Left forelimb (tissue), 1 donor: Measurements from ENCODE around the gene SPO11.

Source experiments
- DNase-seq: peaks from one replicate; pipeline ENCODE4 v3.0.0-alpha.2; 2018; ENCODE audit warnings: low spot score

Gene SPO11, protein sequence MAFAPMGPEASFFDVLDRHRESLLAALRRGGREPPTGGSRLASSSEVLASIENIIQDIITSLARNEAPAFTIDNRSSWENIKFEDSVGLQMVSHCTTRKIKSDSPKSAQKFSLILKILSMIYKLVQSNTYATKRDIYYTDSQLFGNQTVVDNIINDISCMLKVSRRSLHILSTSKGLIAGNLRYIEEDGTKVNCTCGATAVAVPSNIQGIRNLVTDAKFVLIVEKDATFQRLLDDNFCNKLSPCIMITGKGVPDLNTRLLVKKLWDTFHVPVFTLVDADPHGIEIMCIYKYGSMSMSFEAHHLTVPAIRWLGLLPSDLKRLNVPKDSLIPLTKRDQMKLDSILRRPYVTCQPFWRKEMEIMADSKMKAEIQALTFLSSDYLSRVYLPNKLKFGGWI

DNA sequence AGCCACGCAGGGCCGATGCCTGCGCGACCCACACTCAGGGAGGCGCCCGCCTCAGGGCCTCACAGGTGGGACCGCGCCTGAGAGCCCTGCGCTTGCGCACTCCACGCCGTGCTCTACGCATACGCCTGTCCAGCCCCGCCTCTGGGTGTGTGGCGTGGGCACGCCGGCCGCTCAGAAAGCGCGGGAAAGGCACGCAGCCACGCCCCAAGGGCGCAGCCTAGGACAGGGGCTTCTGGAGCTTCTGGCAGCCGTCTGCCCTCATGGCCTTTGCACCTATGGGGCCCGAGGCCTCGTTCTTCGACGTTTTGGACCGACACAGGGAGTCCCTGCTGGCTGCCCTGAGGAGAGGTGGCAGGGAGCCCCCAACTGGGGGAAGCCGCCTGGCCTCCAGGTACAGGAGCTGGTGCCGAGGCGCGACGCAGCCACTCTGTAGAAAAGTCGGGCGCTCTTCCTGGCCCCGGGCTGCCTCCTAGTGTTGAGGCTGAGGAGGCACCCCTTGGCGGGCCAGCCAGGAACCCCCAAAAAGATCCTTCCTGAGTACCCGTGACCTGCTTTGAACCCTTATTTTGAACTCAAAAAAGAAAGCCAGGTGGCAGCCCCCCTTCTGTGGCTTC lies at the start of gene SPO11:
Gene SPO11 (plus strand): TSS at position 196 of the 614 bp plus-strand sequence. CDS start 65 bp downstream, at position 261.
- DNase-seq: no peak

DNA sequence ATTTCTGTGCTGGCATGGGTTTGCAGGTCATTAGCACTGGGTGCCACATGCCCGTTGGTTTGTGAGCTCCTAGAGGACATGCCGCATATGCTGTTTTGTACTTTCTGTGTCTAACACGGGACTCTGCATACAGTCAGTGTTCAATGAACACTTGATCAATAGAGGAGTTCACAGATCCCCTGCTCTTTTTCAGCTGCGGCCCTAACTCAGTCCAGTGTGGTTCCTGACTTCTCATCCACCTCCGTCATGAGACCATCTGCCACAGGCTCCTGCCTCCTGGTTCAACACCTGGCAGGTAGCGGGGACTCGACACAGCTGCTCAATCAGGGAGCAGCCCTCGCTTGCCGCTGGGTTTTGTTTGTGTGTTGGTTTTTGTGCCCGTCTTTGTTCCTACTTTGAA lies 49.4 kb upstream of the SPO11 start:
- DNase-seq: no peak

DNA sequence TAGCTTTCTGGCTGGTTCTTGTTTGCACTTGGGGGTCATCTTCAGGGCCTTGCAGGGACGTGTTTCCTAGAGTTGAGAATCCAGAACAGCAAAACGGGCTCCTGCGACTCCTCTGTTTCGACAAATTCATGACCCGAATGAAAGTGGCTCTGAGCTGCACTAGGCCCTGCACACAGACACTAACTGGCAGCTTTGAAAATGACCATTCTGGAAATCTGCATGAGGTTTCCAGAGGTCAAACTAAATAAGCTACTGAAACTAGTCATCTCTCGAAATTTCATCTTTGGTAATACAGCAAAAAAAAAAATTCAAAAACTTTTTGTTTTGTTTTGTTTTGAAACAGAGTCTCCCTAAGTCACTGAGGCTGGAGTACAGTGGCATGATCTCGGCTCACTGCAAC lies 47.7 kb upstream of the SPO11 start:
- no peak for DNase-seq

DNA sequence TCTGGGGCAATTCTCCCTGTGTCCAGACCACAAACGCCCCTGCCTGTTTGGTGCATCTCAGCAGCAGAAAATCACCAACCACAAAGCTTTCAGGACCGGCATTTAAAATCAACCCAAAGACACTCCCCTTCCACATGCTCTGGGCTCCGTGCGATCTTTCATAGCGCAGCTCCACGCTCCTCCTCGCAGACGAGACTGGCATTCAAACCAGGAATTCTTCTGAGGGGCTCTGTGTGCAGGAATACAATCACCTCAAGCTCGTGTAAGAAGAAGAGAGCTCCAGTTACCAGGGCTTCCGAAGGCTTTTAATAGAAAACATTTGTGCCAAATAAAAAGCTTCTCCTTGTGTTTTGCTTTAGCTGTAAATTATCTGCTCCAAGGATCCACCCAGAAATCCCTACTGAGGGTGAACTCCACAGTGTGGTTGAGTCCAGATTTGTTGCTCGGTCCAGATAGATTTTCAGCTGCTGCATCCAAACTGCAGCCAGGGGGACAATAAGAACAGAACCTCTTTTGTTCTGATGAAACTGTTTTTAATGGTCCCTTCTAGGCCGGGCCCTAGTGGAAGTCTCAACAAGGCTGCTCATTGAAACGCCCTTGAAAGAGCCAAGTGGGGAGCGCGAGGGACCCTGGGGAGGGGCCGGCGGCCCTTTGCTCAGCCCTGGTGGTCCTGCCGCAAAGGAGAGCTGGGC lies 46.8 kb upstream of the SPO11 start:
- DNase-seq: no peak

DNA sequence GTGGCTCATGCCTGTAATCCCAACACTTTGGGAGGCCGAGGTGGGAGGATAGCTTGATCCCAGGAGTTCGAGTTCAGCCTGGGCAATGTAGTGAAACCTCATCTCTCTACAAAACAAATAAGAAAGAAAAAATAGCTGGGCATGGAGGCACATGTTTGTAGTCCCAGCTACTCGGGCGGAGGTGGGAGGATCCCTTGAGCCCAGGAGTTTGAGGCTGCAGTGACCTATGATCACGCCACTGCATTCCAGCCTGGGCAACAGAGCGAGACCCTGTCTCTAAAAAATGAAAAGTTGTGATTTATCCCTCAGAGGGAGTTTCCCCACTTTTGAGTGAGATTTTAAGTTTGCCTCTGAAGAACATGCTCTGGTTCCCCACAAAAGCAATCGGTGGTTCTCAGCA lies 45.7 kb upstream of the SPO11 start:
- DNase-seq: no peak

DNA sequence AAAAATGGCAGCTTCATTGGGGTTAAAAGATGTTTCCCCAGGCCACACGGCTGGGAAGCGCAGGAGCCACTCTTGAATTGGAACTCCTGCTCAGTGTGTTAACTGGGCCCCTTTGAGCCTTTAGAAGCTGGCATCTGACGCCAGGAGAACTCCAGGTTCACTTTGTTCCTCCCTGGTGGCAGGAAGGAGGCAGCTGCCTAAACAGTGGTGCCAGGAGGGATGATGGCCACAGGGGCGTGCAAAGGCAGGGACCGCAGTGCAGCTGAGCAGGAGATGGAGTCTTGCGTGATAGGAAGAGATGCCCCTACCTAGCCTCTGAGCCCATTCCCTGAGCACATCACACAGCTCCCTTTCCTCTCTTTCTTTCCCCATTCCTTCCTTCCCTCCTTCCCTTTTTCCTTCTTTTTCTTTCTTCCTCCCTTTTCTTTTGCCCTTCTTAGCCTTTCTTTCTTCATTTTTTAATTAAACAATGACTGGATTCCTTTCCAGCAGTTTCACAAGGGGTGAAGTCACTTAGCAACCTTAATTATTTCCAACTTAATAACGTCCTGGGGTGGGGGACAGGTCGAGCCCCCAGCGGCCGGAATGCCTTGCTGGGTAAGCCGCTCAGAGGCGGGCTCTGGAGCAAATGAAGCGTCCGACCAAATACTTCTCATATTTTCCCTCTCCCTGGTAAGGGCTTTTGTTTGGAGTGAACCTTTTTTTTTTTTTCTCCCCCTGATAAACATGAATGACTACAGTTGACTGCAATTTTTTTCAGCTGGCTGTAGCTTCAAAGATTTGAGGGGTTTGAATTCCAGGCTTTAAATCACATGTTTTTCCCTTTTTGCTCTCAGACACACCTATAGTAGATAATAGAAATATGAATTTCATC lies 42.4 kb upstream of the SPO11 start:
- DNase-seq: no peak

DNA sequence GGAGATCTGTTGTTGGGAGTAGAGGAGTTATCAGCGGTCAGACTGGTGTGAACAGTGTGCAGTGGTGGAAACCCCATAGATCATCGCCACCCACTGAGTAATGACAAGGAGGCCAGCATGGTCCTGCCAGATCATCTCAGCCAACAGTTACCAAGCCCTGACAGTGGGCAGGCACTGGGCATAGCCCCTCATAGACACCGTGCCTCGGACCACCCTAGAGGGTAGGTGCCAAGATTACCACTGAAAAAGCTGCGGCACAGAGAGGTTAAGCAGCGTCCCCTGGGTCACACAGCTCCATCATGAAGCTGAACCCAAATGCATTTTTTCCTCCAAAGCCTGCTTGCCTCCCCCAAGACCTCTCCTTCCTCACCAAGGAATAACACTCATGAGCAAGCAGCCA lies 41.7 kb upstream of the SPO11 start:
- DNase-seq: no peak

DNA sequence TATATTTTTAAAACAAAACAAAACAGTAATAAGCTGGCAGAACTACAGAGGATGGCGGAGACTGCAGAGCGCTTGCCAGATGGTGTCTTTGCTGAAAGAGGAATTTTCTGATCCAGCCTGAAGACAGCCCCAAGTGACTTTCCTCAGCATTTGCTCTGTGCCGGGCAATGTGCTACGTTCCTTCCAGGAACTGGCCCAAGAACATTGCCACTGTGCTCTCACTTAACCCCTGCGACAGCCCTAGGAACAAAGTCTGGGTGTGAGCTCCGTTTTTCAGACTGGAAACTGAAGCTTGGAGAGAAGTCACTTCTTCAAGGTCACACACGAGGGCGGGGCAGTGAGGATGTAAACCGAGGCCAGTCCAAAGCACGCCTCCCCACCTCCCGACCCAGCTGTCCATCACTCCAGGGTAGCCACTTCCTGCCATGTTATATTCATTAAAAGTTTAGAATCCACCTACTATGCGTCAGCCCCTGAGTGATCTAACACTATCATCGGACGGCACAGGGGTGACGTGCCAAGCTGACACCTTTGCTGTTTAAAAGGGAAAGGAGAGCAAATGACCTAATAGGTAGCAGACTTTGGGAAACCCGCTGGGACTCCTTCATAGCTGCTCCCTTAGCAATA lies 40.8 kb upstream of the SPO11 start:
- DNase-seq: no peak

DNA sequence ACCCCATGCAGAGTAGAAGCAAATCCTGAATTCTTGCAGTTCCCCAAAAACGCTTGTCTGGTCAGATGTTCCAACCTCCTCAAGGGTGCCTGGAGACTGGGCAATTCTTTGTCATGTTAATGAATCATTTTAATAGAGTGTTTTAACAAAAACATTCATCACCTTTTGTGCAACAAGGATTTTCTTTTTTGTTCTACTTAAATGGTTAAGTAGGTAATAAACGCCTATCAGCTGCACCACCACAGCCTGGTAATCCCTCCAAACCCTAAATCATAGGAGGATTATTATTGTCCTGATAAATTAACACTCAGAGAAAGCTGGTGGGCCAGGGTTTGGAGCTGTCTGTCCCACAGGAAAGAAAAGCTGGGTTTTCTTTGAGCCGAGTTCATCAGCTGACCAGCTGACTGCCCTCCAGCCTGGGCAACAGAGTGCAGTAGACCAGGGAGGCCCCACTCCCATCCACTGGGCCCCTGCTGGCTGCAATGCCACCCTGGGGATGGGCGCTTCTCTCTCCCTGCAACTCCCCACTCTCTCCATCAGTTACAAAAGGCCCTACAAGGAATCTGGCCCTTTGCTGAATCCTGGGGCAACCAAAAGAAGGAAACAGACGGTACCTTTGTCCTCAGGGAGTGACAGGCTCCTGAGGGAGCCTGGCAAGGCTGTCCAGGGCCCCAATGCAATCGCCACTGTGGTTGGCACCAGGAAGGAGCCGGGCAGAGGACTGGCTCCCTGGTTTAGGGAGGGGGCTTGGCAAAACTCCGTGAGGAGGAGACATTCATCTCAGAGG lies 40.0 kb upstream of the SPO11 start:
- no peak for DNase-seq

DNA sequence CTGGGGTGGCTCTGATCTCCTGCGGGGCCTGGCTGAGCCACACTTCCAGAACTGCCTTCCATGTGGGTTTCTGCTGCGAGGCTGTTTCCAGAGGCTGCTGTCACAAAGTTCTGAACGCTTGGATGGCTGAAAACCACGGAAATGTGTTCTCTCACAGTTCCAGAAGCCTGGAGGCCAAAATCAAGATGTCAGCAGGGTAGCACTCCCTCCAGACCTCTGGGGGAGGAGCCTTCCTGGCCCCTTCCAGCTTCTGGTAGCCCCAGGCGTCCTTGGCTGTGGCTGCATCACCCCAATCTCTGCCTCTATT lies 39.5 kb upstream of the SPO11 start:
- no peak for DNase-seq

DNA sequence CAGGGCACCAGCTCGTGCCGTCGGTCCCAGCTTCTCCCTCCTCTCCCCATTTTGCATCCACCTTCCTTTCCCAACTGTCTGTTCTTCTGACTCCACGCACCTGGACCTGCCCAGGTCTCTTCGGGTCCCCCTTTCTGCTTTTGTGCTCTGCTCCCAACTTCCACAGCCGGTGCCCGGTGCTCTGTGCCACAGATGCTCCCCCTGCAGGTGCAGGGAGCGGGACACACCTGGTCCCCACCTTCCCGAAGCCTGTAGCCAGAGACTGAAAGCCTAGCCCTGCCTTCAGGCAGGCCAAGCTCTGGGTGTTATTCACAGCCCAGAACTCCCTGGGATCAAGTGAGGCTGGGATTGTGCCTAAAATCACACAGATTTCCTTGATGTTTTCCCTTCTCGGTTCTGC lies 38.6 kb upstream of the SPO11 start:
- no peak for DNase-seq

DNA sequence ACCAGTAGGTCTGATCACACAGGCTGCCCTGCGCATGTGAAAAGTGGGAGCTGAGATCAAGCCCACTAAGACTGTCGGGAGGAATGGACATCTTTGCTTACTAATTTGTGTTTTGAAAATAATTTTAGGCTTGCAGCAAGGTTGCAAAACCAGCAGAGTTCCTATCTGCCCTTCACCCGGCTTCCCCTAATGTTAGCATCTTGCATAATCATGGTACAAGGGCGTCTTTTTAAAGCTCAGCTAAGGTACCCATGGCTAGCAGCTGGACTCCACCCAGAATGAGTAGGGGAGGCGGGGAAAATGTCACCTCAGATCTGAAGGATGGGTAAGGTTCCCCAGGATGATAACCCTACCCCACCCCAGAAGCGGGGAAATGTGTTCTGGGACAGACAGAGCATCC lies 37.9 kb upstream of the SPO11 start:
- no peak for DNase-seq

DNA sequence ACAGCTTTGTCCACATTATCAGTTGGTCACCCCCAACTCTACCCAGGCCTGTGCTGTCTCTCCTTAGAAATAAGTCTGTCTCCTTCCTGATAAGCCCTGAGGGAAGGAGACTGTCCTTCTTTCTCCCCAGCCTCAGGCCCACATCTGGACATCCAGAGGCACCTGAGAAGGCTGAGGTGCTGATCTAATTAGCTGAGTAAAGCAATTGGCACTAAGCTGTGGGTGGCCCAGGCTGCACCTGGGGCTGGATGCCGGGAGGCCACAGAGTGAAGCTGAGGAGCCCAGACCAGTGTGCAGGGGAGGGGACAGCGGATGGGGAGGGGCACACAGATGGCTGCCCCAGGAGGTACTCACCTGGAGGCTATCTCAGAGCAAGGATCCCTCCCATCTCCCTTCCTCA lies 37.0 kb upstream of the SPO11 start:
- DNase-seq: no peak

DNA sequence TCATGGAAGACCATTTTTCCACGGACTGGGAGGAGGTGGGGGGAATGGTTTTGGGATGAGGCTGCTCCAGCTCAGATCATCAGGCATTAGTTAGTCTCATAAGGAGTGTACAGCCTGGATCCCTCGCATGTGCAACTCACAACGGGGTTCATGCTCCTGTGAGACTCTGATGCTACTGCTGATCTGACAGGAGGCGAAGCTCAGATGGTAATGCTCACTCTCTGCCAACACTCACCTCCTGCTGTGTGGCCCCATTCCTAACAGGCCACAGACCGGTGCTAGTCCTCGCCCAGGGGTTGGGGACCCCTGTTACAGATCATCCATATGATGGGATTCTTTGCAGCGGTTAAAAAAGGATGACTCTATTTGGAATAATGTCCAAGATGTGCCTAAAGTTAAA lies 35.6 kb upstream of the SPO11 start:
- no peak for DNase-seq

DNA sequence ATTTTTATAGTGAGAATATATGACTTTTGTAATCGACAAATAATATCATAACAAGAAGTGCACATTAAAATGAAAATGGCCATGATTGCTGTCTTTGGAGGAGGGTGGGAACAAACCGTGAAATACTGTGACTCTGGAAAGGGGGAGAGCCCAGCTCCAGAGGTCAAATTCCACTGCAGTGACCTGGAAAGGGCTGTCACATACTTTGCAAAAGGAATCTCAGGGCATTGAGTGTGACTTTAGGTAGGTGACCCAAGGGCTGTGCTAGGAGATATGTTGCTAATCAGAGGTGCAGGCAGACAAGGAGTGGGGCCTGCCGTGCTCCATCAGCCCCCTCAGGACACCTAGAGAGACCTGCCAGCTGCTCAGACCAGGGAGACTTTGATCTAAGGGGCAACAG lies 35.1 kb upstream of the SPO11 start:
- DNase-seq: no peak

DNA sequence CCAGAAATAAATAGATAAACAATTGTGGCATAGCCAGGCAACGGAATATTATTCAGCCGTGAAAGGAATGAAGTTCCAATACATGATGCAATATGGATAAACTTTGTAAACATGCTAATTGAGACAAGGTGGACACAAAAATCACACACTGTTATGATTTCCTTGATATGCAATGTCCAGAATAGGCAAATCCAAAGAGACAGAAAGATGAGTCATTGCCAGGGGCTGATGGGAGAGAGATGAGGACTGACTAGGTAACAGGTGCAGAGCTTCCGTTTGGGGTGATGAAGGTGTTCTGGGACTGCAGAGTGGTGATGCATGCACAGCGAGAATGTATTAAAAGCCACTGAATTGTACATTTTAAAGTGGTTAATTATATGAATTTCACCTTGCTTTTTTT lies 31.1 kb upstream of the SPO11 start:
- DNase-seq: no peak

DNA sequence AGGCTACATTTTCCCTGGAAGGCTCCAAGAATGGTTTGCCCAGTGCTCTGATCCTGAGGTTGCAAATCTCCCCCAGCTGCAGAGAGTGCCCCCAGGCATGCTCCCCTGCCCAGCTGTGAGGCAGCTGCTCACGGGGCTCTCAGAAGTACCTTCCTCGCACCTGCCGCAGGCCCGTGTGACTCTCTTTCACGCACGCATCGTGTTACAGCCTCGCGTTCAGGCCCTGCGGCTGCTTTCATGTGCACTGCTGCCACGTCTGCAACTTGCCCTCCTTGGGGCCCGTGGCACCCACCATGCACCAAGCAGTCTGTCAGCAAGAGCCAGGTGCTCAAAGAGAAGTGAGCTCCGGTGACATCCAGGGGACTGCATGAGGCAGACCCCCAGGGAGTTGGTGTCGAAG lies 28.6 kb upstream of the SPO11 start:
- DNase-seq: no peak

DNA sequence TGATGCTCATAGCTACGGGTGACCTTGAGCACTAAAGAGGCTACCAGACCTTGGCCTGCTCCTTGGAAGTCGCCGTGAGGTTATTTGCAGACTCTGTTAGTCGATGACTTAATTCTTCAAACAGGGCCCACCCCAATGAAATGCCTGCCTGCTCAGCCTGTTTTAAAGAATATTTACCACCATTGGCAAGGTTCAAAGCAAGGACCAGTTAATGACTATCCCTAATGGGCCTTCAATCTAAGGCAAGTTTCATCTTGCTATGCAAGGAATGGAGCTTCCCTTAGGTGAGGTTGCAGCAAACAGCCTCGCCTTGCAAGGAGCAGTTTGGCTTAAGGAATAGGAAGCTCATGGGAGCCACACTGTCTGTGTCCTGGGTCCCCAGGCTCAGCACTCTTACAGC lies 22.9 kb upstream of the SPO11 start:
- no peak for DNase-seq

DNA sequence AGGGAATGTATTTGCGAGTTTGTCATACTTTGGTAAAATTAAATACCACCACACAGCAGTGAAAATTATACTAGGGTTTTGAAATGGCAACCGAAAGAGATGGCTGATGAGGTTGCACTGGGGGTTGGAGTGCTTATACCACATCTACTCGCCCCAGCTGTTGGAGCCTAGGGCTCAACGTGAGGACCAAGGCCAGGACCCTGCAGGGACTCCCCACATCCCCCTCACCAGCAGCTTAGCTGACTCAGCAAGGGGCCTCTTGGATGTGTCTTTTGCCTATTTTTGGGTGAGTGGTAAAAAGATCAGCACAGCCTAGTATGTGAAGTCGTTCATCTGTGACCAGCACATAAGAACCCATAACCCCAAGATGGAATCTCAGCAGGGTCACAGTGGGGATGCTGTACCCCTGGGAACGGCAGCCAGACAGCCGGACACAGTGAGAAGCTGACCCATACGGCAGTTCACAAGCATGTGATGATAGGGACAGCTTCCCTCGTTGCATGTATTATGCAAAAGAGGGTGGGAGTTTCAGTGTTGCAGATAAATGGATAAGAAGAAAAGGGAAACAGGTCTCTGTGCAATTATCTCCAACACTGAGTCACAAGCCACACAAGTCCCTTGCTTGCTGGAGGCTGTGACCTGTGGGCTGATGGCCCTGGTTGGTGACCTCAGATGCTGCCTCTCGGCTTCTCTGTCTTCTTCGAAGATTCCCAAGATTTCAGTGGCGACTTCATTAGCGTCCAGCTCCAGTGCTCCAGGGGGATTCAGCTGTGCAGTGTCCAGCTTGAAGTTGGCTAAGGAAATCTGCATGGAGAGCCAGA lies 20.9 kb upstream of the SPO11 start:
- peak; percentile 49 for DNase-seq

DNA sequence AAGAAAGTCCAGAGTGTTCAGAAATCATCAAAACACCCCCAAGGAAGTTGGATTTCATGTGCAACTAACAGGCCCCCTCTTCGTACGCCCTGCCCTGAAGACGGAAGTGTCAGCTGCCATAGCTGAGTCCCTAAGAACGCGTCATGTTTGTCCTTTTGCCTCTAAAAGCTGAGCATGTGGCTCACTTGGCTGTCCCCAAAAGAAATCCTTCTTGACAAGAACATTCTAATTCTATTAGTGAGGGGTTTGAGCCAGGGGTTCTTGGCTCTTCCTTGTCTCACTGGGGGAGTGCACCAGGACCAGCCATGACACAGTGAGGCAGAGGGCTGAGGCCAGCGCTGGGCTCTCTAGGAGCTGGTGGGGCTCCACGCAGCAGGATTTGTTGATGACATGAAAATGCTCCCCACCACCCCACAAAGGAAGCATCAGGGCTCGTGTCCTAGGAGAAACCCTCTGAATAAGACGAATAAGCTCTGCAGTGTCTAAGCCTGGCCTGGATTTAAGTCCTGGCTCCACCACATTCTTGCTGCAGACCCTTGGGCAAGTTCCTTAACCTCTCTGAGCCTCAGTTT lies 20.0 kb upstream of the SPO11 start:
- no peak for DNase-seq
